ENCODE results near the gene TBC1D10B.

- no peak for TF ChIP-seq POLR2A (IDR thresholded peaks at IDR 0.05; ENCODE audit: low read depth, low read length)
- TF ChIP-seq POLR2AphosphoS5 (IDR thresholded peaks at IDR 0.05; ENCODE audit: low read depth, low read length), result no peak
Observed at GRCh38 chr16:30401768-30402425, 31.6 kb upstream of the TBC1D10B start.

Data from GM12892 (cell line).